Right hindlimb (tissue), 1 donor: ENCODE data around the gene LBR.

Source experiments
- DNase-seq: peaks from one replicate; pipeline ENCODE4 v3.0.0-alpha.2; 2018

The LBR gene

GRCh38 chr1:225366552-225366951 lies 61.3 kb downstream of the LBR start:
- no peak for DNase-seq

GRCh38 chr1:225366018-225366417 lies 61.8 kb downstream of the LBR start:
- no peak for DNase-seq

DNA sequence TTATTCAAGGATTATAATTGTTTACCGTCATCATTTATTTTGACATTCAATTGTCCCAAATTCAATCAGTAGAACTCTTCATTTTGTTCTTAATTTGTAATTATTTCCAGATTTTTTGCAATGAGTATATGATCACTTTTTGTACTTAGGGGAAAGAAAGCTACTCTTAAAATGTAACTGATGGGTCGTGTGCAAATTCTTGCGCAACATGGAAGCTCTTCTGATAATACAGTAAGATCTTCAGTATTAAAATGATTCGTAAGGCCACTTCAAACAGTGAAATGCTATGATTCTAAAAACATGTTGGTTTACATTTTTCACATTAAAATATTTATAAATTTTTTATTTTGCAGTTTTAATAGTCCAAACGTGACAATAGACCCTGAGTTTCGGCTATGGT lies 63.4 kb downstream of the LBR start:
- no peak for DNase-seq

GRCh38 chr1:225362805-225363204 lies 65.0 kb downstream of the LBR start:
- DNase-seq: no peak

GRCh38 chr1:225361176-225361575 lies 66.7 kb downstream of the LBR start:
- DNase-seq: no peak

DNA sequence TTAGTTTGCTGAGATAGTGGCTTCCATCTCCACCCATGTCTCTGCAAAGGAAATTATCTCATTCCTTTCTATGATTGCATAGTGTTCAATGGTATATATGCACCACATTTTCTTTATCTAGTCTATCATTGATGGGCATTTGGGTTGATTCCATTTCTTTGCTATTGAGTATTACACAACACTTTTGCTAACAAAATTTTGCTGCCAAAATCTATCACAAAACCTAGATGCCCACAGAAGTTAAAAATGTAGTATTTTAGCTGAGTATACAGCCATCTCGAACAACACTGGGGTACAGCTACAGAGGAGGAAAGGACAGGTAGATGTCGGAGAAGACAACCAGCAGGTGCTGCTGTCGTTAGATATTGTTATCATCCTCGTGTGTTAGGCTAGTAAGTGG lies 67.7 kb downstream of the LBR start:
- no peak for DNase-seq

- no peak for DNase-seq
Measured at GRCh38 chr1:225355863-225356262, 72.0 kb downstream of the LBR start.

- DNase-seq: no peak
Measured at GRCh38 chr1:225354906-225355305, 72.9 kb downstream of the LBR start.
